ENCODE measurements around the gene ASAH2.

The ASAH2 gene

DNA sequence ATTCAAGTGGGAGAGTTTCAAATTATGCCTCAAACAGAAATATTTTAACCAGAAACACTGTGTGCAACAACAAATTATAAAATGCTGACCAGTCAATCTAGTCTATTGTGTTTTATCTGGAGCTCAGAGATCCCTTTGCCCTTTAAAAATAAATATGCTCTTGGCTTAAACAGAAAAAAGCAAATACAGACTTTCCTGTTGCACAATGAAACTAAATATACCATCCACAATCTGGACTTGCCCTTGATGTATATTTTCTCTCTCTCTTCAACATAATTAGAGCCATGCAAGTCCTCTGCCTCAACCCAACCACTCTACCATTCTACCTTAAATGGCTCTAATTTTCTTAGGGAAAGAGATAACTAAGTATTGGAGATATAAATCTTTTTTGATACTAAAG, 34.9 kb downstream of the ASAH2 start:
- no peak for DNase-seq (ENCODE audit: low spot score)
- TF ChIP-seq, protein P1, sequence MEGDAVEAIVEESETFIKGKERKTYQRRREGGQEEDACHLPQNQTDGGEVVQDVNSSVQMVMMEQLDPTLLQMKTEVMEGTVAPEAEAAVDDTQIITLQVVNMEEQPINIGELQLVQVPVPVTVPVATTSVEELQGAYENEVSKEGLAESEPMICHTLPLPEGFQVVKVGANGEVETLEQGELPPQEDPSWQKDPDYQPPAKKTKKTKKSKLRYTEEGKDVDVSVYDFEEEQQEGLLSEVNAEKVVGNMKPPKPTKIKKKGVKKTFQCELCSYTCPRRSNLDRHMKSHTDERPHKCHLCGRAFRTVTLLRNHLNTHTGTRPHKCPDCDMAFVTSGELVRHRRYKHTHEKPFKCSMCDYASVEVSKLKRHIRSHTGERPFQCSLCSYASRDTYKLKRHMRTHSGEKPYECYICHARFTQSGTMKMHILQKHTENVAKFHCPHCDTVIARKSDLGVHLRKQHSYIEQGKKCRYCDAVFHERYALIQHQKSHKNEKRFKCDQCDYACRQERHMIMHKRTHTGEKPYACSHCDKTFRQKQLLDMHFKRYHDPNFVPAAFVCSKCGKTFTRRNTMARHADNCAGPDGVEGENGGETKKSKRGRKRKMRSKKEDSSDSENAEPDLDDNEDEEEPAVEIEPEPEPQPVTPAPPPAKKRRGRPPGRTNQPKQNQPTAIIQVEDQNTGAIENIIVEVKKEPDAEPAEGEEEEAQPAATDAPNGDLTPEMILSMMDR (IDR thresholded peaks at IDR 0.05; ENCODE audit: borderline replicate concordance, control extremely low read depth, extremely low read depth, insufficient read depth, missing control alignments), result no peak
- in situ Hi-C loops (cut with MboI; ENCODE audit: low sequenced_read_pairs, unreplicated experiment), result no loop called here

DNA sequence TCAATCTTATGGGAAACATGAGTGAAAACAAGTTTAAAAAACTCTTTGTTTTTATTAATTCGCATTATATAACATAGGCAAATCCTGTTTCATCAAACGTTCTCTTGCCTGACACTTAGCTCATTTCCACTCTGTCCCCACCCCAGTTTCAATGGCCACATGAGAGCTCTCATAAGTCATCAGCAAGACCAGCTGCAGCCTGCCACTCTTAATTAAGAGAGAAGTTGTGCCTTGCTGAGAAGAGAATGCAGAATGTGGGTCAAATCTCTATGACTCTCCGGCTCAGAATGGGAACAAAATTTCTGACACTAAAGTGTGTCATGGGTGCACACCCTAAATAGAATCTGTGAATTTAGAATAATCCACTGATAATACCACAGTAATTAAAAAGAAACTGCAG, 39.6 kb downstream of the ASAH2 start:
- TF ChIP-seq, protein P1 (IDR thresholded peaks at IDR 0.05; ENCODE audit: borderline replicate concordance, control extremely low read depth, extremely low read depth, insufficient read depth, missing control alignments), result no peak
- in situ Hi-C loops (cut with MboI; ENCODE audit: low sequenced_read_pairs, unreplicated experiment), result no loop called here
- DNase-seq (ENCODE audit: low spot score), result no peak

DNA sequence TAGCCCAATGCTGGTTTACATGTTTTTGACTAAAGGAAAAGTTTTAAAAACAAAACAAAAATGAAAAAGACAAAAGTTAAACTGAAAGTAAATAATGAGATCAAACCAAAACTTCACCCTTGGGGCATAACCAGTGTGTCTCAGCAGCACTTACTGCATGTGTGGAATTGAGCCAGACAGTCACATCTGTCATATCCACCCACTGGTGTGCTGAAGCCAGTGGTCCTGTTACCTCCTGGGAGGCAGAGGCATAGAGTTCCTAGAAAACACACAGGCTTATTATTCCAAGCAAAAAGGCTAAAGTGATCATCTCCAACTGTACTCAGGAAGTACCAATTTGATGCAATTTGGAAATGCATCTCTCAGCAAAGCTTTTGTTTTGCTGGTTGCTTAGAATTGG, 40.4 kb downstream of the ASAH2 start:
- TF ChIP-seq, protein P1 (IDR thresholded peaks at IDR 0.05; ENCODE audit: borderline replicate concordance, control extremely low read depth, extremely low read depth, insufficient read depth, missing control alignments), result no peak
- in situ Hi-C loops (cut with MboI; ENCODE audit: low sequenced_read_pairs, unreplicated experiment), result no loop called here
- DNase-seq (ENCODE audit: low spot score), result no peak
